HEK293 (cell line): ENCODE data around the gene EBLN2.

Source experiments
- TCF7L2 ChIP-seq: IDR thresholded peaks from 2 replicates; pipeline ENCODE4 v1.6.1; 2011; ENCODE audit warnings: low read depth, mild to moderate bottlenecking, inconsistent platforms, low read length, moderate library complexity, borderline replicate concordance
- YY1 ChIP-seq: fragments of 450-650 bp; formaldehyde crosslinking; IDR thresholded peaks from 2 replicates; pipeline ENCODE4 v1.5.1; 2018; ENCODE audit warnings: missing biosample characterization, missing genetic modification characterization
- ZNF114 ChIP-seq: fragments of 450-650 bp; formaldehyde crosslinking; IDR thresholded peaks from 2 replicates; pipeline ENCODE4 v1.5.0; 2017; ENCODE audit warnings: missing biosample characterization, missing genetic modification characterization
- ZNF121 ChIP-seq: fragments of 450-650 bp; formaldehyde crosslinking; IDR thresholded peaks from 2 replicates; pipeline ENCODE4 v1.5.1; 2016; ENCODE audit warnings: missing biosample characterization, missing genetic modification characterization
- ZNF561 ChIP-seq: fragments of 450-650 bp; IDR thresholded peaks from 2 replicates; pipeline ENCODE4 v1.5.1; 2018; ENCODE audit warnings: missing biosample characterization, missing genetic modification characterization, borderline replicate concordance
- ZNF791 ChIP-seq: fragments of 450-650 bp; formaldehyde crosslinking; IDR thresholded peaks from 2 replicates; pipeline ENCODE4 v1.5.1; 2016; ENCODE audit warnings: missing biosample characterization, missing genetic modification characterization
- TF ChIP-seq, protein P1 (sequence below): fragments of 450-650 bp; formaldehyde crosslinking; IDR thresholded peaks from 2 replicates; pipeline ENCODE4 v1.5.1; 2016; ENCODE audit warnings: missing biosample characterization, missing genetic modification characterization
- TF ChIP-seq, protein P2 (sequence below): fragments of 450-650 bp; formaldehyde crosslinking; conservative IDR thresholded peaks from 2 replicates; pipeline ENCODE4 v1.5.1; 2016; ENCODE audit warnings: low read depth, missing biosample characterization, missing genetic modification characterization
- TF ChIP-seq, protein P3 (sequence below): fragments of 450-650 bp; formaldehyde crosslinking; IDR thresholded peaks from 2 replicates; pipeline ENCODE4 v1.5.1; 2016; ENCODE audit warnings: missing biosample characterization, missing genetic modification characterization

DNA sequence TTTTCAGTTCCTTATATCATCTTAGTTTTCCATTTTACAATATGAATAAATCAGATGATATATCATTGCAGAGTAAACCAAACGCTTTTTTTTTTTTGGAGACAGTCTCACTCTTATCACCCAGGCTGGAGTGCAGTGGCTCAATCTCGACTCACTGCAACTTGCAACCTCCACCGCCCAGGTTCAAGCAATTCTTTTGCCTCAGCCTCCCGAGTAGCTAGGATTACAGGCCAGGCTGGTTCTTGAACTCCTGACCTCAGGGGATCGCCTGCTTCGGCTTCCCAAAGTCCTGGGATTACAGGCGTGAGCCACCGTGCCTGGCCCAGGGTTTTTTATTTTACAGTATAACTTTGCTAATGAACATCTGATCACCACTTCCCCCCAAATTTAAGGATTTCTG is 5.9 kb upstream of the EBLN2 start:
- TF ChIP-seq ZNF114 (tag by site-specific recombination): no peak
- TF ChIP-seq, protein P1, sequence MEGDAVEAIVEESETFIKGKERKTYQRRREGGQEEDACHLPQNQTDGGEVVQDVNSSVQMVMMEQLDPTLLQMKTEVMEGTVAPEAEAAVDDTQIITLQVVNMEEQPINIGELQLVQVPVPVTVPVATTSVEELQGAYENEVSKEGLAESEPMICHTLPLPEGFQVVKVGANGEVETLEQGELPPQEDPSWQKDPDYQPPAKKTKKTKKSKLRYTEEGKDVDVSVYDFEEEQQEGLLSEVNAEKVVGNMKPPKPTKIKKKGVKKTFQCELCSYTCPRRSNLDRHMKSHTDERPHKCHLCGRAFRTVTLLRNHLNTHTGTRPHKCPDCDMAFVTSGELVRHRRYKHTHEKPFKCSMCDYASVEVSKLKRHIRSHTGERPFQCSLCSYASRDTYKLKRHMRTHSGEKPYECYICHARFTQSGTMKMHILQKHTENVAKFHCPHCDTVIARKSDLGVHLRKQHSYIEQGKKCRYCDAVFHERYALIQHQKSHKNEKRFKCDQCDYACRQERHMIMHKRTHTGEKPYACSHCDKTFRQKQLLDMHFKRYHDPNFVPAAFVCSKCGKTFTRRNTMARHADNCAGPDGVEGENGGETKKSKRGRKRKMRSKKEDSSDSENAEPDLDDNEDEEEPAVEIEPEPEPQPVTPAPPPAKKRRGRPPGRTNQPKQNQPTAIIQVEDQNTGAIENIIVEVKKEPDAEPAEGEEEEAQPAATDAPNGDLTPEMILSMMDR: no peak
- no peak for TF ChIP-seq TCF7L2
- no peak for TF ChIP-seq ZNF791 (tag by site-specific recombination)
- TF ChIP-seq ZNF561 (tag by site-specific recombination): no peak
- TF ChIP-seq ZNF121 (tag by site-specific recombination): no peak
- TF ChIP-seq, protein P2, sequence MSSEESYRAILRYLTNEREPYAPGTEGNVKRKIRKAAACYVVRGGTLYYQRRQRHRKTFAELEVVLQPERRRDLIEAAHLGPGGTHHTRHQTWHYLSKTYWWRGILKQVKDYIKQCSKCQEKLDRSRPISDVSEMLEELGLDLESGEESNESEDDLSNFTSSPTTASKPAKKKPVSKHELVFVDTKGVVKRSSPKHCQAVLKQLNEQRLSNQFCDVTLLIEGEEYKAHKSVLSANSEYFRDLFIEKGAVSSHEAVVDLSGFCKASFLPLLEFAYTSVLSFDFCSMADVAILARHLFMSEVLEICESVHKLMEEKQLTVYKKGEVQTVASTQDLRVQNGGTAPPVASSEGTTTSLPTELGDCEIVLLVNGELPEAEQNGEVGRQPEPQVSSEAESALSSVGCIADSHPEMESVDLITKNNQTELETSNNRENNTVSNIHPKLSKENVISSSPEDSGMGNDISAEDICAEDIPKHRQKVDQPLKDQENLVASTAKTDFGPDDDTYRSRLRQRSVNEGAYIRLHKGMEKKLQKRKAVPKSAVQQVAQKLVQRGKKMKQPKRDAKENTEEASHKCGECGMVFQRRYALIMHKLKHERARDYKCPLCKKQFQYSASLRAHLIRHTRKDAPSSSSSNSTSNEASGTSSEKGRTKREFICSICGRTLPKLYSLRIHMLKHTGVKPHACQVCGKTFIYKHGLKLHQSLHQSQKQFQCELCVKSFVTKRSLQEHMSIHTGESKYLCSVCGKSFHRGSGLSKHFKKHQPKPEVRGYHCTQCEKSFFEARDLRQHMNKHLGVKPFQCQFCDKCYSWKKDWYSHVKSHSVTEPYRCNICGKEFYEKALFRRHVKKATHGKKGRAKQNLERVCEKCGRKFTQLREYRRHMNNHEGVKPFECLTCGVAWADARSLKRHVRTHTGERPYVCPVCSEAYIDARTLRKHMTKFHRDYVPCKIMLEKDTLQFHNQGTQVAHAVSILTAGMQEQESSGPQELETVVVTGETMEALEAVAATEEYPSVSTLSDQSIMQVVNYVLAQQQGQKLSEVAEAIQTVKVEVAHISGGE (tag by site-specific recombination): no peak
- TF ChIP-seq YY1 (tag by site-specific recombination): no peak
- TF ChIP-seq, protein P3, sequence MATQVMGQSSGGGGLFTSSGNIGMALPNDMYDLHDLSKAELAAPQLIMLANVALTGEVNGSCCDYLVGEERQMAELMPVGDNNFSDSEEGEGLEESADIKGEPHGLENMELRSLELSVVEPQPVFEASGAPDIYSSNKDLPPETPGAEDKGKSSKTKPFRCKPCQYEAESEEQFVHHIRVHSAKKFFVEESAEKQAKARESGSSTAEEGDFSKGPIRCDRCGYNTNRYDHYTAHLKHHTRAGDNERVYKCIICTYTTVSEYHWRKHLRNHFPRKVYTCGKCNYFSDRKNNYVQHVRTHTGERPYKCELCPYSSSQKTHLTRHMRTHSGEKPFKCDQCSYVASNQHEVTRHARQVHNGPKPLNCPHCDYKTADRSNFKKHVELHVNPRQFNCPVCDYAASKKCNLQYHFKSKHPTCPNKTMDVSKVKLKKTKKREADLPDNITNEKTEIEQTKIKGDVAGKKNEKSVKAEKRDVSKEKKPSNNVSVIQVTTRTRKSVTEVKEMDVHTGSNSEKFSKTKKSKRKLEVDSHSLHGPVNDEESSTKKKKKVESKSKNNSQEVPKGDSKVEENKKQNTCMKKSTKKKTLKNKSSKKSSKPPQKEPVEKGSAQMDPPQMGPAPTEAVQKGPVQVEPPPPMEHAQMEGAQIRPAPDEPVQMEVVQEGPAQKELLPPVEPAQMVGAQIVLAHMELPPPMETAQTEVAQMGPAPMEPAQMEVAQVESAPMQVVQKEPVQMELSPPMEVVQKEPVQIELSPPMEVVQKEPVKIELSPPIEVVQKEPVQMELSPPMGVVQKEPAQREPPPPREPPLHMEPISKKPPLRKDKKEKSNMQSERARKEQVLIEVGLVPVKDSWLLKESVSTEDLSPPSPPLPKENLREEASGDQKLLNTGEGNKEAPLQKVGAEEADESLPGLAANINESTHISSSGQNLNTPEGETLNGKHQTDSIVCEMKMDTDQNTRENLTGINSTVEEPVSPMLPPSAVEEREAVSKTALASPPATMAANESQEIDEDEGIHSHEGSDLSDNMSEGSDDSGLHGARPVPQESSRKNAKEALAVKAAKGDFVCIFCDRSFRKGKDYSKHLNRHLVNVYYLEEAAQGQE (tag by site-specific recombination): no peak
